ENCODE results near the gene KAT8. TPM values are rescaled to one million over a fixed set of nuclear protein-coding genes. Genes with fewer than 3 reads are reported as not detected.
A peak's percentile ranks its signal among the peaks of the same experiment; 100 is the strongest.

KAT8 gene
- total and polyA plus RNA-seq, 9 of the 15 experiments (the other 6 are each of a cell fraction or from before 2014, with no cell fraction given), result 10.0 to 98.5 (median 76.4) TPM

- TF ChIP-seq ZBTB40 (IDR thresholded peaks at IDR 0.05), result 0 out of 2 replicates have a peak, but pooled peaks have one; percentile 63
- TF ChIP-seq ZBTB40 (CRISPR knock-in tag; IDR thresholded peaks at IDR 0.05), result no peak
- TF ChIP-seq MCM7 (IDR thresholded peaks at IDR 0.05), result no peak
- no peak for TF ChIP-seq ZNF699 (CRISPR knock-in tag; IDR thresholded peaks at IDR 0.05; ENCODE audit: insufficient replicate concordance)
- peak; percentile 32; the same call in 1 of the 2 replicates for TF ChIP-seq CBFA2T3 (IDR thresholded peaks at IDR 0.05)
- no peak for TF ChIP-seq ZNF354B (CRISPR knock-in tag; IDR thresholded peaks at IDR 0.05)
- peak; percentile 12; the same call in 1 of the 2 replicates for TF ChIP-seq KDM2B (CRISPR knock-in tag; IDR thresholded peaks at IDR 0.05)
- TF ChIP-seq KLF1 (tag; IDR thresholded peaks at IDR 0.05), result peak; percentile 63; the same call in 1 of the 2 replicates
- TF ChIP-seq HLTF (IDR thresholded peaks at IDR 0.05), result no peak
- TF ChIP-seq TSC22D4 (tag; IDR thresholded peaks at IDR 0.05), result no peak
- no peak for TF ChIP-seq TCF15 (CRISPR knock-in tag; IDR thresholded peaks at IDR 0.05)
- peak; percentile 77 for TF ChIP-seq HMGN3 (IDR thresholded peaks at IDR 0.05; ENCODE audit: borderline replicate concordance, extremely low read depth, insufficient read length, low read depth, low read length)
- TF ChIP-seq ZNF780A (CRISPR knock-in tag; IDR thresholded peaks at IDR 0.05), result no peak
- peak; percentile 62 for TF ChIP-seq JUND (IDR thresholded peaks at IDR 0.05; ENCODE audit: borderline replicate concordance, low read depth, low read length)
- no peak; the same call in 2 of the 3 replicates for TF ChIP-seq JUND (tag; IDR thresholded peaks at IDR 0.05; ENCODE audit: borderline replicate concordance, low read depth, low read length)
- 0 out of 2 replicates have a peak, but pooled peaks have one; percentile 60 for TF ChIP-seq ZBTB43 (CRISPR knock-in tag; IDR thresholded peaks at IDR 0.05)
- no peak for TF ChIP-seq HNRNPH1 (optimal IDR thresholded peaks at IDR 0.05; ENCODE audit: low read depth, low read length)
These were observed 22.9 kb upstream of the KAT8 start, which contains the start of gene VKORC1 (continued) for GRCh38 chr16:31094424-31095120.
